ENCODE data around the gene COPS9. TPM values are rescaled to one million over a fixed set of nuclear protein-coding genes. Genes with fewer than 3 reads are reported as not detected.

Gene COPS9
- total RNA-seq, 1 experiment from 2014 or later, result 265 TPM

GRCh38 chr2:240161087-240161750 is 25.1 kb upstream of the COPS9 start:
- no peak overlapping the region for H3K4me3 ChIP-seq
- no peaks in the 10 kb centered on the region for H3K27me3 ChIP-seq
- H3K9me3 ChIP-seq (replicated peaks), result no peaks in the 10 kb centered on the region; the same call in 1 of the 2 replicates
- H3K36me3 ChIP-seq, result no peaks in the 10 kb centered on the region
- no peak overlapping the region for H3K27ac ChIP-seq
- DNase-seq, result no peak
- H3K4me1 ChIP-seq, result no peaks in the 10 kb centered on the region

- H3K9me3 ChIP-seq (replicated peaks), result no peaks in the 10 kb centered on the region; the same call in 1 of the 2 replicates
- peaks cover 2% of the 10 kb centered on the region; the same call in 1 of the 2 replicates for H3K27me3 ChIP-seq
- H3K4me3 ChIP-seq, result no peak overlapping the region
- no peak for DNase-seq
- H3K36me3 ChIP-seq, result no peaks in the 10 kb centered on the region
- no peak overlapping the region for H3K27ac ChIP-seq
- peaks cover 6% of the 10 kb centered on the region for H3K4me1 ChIP-seq
Observed at GRCh38 chr2:240160291-240161086, 24.4 kb upstream of the COPS9 start.

DNA sequence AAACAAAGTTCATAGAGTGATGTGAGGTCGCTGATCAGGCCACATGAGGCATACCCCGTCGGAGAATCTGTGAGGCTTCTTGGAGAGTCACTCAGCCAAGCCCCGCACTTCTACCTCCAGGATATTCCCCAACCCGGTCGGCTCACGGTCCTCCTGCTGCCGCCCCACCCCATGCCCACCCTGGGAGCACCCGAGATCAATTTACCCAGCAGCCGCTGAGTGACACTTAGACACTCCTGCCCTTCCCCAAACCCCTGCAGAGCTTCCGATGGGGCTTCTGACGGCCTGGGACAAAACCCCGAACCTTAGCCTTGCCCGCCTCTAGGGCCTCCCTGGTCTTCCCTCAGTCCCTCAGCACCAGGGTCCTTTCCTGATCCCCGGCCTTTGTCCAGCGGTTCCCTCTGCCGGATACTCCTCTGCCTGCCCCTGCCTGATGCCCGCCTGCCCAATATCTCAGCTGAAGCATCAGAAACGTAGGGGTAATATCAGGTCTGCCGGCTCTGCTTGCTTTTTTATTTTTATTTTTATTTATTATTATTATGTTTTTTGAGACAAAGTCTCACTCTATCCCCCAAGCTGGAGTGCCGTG is 23.2 kb upstream of the COPS9 start:
- H3K4me3 ChIP-seq, result no peak overlapping the region
- H3K36me3 ChIP-seq, result no peaks in the 10 kb centered on the region
- DNase-seq, result no peak
- H3K27me3 ChIP-seq, result peaks cover 14% of the 10 kb centered on the region
- H3K27ac ChIP-seq, result no peak overlapping the region
- no peaks in the 10 kb centered on the region; the same call in 1 of the 2 replicates for H3K9me3 ChIP-seq (replicated peaks)
- H3K4me1 ChIP-seq, result peaks cover 11% of the 10 kb centered on the region

GRCh38 chr2:240157147-240157470 is 21.0 kb upstream of the COPS9 start:
- no peak overlapping the region for H3K27ac ChIP-seq
- no peak for DNase-seq
- H3K36me3 ChIP-seq, result no peaks in the 10 kb centered on the region
- no peak overlapping the region for H3K4me3 ChIP-seq
- H3K9me3 ChIP-seq (replicated peaks), result no peaks in the 10 kb centered on the region
- H3K27me3 ChIP-seq, result peaks cover 14% of the 10 kb centered on the region
- peaks cover 11% of the 10 kb centered on the region for H3K4me1 ChIP-seq

GRCh38 chr2:240156435-240157146 is 20.5 kb upstream of the COPS9 start:
- Histone ChIP-seq H3K27ac (no peak overlapping the region), H3K9me3 (replicated peaks) (no peaks in the 10 kb centered on the region), H3K4me3 (no peak overlapping the region), H3K27me3 (peaks cover 14% of the 10 kb centered on the region), H3K4me1 (peaks cover 11% of the 10 kb centered on the region), H3K36me3 (no peaks in the 10 kb centered on the region)
- no peak for DNase-seq

DNA sequence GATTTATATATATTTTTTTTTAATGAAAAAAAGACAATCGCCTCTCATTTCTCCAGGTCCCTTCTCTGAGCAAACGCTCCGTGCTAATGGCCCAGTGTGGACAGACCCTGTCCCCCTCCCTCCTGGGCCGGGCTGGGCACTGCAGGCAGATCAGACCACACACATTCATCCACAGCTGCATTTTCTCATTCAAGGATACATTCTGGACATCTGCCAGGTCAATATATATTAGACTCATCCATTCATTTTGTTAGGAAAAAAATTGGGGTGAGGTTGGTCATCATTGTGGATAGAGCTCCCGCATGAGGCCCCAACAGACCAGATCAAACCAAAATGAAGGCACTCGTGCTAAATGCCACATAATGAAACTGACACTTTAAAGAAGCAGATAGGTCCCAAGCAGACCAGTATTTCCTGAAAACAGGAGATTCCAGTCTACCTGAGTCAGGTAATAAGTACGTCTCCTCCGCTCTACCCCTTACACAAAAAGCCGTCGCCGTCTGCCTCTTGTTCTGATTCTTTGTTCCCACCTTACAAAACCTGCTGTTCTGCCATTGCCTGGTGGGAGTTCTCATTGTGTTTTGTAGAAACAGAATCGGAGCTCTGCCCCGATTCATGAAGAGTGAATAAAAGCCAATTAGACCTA is 19.8 kb upstream of the COPS9 start:
- no peaks in the 10 kb centered on the region for H3K36me3 ChIP-seq
- H3K4me3 ChIP-seq, result no peak overlapping the region
- H3K4me1 ChIP-seq, result peaks cover 11% of the 10 kb centered on the region
- no peaks in the 10 kb centered on the region for H3K9me3 ChIP-seq (replicated peaks)
- H3K27me3 ChIP-seq, result peaks cover 14% of the 10 kb centered on the region
- H3K27ac ChIP-seq, result no peak overlapping the region
- DNase-seq, result peak in 1 of 2 experiments; percentile 48

- DNase-seq, result no peak
- Histone ChIP-seq H3K27ac (no peak overlapping the region), H3K9me3 (replicated peaks) (no peaks in the 10 kb centered on the region), H3K36me3 (no peaks in the 10 kb centered on the region), H3K4me3 (no peak overlapping the region), H3K27me3 (peaks cover 14% of the 10 kb centered on the region), H3K4me1 (peaks cover 11% of the 10 kb centered on the region)
Observed at GRCh38 chr2:240155048-240155744, 19.1 kb upstream of the COPS9 start.

DNA sequence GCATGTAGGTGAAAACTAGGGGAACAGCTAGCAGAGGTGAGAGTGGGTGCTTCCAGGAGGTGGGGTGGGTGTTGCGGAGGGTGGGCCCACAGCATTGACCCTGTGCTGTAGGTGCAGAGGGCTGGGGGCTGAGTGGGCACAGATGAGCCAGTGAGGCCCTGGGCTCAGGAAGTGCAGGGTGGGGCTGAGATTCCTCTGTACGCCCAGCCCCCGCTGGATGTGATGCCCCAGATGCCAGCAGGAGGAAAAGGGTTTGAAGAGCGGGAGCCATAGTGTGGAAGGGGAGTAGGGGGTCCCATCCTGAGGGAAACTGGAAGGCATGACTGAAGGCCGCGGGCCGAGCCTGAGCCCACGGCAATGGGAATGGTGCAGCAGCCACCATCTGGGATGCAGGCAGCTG is 18.5 kb upstream of the COPS9 start:
- Histone ChIP-seq H3K27me3 (peaks cover 14% of the 10 kb centered on the region), H3K4me3 (no peak overlapping the region), H3K27ac (no peak overlapping the region), H3K4me1 (peaks cover 11% of the 10 kb centered on the region), H3K36me3 (no peaks in the 10 kb centered on the region), H3K9me3 (replicated peaks) (no peaks in the 10 kb centered on the region)
- DNase-seq, result no peak

DNA sequence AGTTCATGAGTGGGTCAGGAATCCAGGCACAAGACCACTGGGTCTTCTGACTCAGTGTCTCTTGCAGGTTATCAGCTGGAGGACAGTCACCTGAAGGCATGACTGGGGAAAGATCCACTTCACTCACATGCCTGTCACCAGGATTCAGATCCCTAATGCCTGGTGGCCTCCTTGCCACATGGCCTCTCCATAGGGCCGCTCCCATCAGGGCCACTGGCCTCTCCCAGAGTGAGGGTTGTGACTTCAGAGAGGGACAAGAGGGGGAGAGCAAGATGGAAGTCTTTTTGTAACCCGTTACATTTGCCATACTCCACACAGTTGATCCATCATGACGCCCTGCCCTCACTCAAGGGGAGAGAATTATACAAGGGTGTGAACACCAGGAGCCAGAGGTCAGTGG is 17.3 kb upstream of the COPS9 start:
- no peak overlapping the region for H3K27ac ChIP-seq
- no peak for DNase-seq
- no peak overlapping the region for H3K4me3 ChIP-seq
- no peaks in the 10 kb centered on the region for H3K36me3 ChIP-seq
- peaks cover 11% of the 10 kb centered on the region for H3K4me1 ChIP-seq
- no peaks in the 10 kb centered on the region for H3K9me3 ChIP-seq (replicated peaks)
- H3K27me3 ChIP-seq, result peaks cover 14% of the 10 kb centered on the region

DNA sequence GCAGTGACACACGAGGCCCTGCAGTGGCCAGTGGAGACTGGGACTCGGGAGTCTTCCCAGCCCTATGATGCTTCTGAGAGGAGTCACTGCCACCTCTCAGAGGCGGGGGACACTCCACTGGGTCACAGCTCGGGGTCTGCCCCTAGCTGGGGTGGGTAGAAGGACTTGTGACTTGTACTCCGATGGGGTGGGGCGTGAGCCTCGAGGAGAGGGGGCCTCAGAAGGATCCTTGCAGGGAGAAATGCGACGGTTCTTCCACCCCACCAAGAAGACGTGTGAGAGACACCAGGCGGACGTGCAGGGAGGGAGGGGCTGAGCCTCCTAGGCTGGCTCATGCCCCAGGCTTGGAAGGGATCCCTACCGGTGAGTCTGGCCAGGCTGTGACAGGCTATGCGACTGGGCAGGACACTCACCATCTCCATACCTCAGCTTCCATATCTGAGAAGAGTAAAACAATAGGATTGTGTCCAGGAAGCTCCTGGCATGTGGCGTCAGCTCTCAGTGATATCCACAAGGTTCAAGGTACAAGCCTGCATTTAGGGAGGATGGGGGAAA is 15.4 kb upstream of the COPS9 start:
- Histone ChIP-seq H3K27me3 (peaks cover 14% of the 10 kb centered on the region), H3K36me3 (no peaks in the 10 kb centered on the region), H3K4me3 (no peak overlapping the region), H3K9me3 (replicated peaks) (no peaks in the 10 kb centered on the region), H3K27ac (no peak overlapping the region), H3K4me1 (peaks cover 13% of the 10 kb centered on the region)
- DNase-seq, result no peak

DNA sequence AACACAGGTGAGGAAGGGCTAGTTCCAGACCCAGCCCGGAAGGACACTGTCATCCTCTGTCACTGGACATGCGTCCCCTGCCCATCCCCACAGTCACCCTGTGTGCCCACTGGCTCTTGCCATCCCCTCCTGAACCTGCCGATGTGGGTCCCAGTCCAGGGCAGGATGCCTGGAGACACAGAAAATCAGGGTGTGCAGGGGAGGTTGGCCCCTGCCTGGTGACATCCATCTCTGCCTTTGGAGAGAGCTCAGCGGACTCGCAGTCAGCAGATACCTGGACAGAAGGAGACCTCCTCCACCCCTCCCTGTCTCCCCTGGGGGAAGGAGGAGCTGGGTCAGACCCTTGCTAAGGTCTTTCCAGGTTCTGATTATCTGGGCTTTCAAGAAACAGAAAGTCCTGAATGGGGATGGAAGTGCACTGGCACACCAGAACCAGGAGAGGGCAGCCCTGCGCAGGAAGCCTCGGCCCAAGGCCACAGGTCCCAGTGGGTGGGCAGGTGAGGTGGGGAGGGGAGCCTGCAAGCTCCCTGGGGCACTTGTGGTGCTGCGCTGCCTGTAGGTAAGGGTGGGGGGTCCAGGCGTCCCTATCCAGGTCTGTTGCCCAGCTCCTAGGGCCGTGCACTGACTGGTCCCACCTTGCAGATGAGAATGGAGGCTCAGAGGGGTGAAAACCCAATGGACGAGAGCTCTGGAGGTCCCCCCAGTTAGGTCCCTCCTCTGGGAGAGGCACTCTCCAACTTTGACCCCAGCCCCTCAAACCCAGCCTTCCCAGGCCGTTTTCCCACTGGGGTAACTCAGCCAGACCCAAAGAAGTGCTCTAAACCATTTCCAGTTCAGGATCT is 14.1 kb upstream of the COPS9 start:
- H3K4me1 ChIP-seq, result peaks cover 16% of the 10 kb centered on the region
- H3K27ac ChIP-seq, result no peak overlapping the region
- H3K9me3 ChIP-seq (replicated peaks), result no peaks in the 10 kb centered on the region
- H3K36me3 ChIP-seq, result no peaks in the 10 kb centered on the region
- H3K4me3 ChIP-seq, result no peak overlapping the region
- DNase-seq, result peak; percentile 43 to 70
- peaks cover 8% of the 10 kb centered on the region for H3K27me3 ChIP-seq

DNA sequence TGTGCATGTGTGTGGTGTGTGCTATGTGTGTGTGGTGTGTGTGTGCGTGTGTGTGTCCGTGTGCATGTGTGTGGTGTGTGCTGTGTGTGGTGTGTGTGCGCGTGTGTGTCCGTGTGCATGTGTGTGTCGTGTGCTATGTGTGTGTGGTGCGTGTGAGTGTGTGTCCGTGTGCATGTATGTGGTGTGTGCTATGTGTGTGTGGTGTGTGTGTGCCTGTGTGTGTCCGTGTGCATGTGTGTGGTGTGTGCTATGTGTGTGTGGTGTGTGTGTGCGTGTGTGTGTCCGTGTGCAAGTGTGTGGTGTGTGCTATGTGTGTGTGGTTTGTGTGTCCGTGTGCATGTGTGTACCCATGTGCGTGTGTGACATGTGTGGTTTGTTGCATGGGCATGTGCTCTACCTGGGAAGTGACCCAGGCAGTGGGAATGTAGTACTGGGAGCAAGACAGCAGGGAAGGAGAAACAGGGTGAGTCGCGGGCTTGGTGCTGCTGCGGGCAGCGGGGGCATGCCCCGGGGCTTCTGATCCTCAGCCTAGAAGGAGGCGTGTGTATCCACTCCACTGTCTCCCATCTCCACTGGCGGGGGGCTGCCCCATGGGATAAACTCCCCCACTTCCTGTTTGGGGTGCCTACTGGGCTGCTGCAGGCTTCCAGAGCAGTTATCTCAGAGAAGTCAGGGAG is 11.9 kb upstream of the COPS9 start:
- Histone ChIP-seq H3K9me3 (replicated peaks) (no peaks in the 10 kb centered on the region), H3K4me3 (no peak overlapping the region), H3K36me3 (no peaks in the 10 kb centered on the region), H3K27ac (no peak overlapping the region), H3K27me3 (no peaks in the 10 kb centered on the region; the same call in 1 of the 2 replicates), H3K4me1 (peaks cover 14% of the 10 kb centered on the region)
- DNase-seq, result no peak

DNA sequence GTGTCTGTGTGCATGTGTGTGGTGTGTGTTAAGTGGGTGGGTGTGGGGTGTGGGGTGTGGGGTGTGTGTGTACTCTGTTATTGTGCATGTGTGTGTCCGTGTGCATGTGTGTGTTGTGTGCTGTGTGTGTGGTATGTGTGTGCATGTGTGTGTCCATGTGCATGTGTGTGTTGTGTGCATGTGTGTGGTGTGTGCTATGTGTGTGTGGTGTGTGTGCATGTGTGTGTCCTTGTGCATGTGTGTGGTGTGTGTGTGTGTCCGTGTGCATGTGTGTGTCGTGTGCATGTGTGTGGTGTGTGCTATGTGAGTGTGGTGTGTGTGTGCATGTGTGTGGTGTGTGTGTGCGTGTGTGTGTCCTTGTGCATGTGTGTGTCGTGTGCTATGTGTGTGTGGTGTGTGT is 11.3 kb upstream of the COPS9 start:
- DNase-seq, result no peak
- H3K27ac ChIP-seq, result no peak overlapping the region
- no peak overlapping the region for H3K4me3 ChIP-seq
- H3K4me1 ChIP-seq, result peaks cover 14% of the 10 kb centered on the region
- H3K36me3 ChIP-seq, result no peaks in the 10 kb centered on the region
- no peaks in the 10 kb centered on the region for H3K9me3 ChIP-seq (replicated peaks)
- H3K27me3 ChIP-seq, result no peaks in the 10 kb centered on the region; the same call in 1 of the 2 replicates
